RWPE2 (cell line): ENCODE measurements around the gene GATAD2A.
A peak's percentile ranks its signal among the peaks of the same experiment; 100 is the strongest.

ENCODE experiments used
- ATAC-seq: fragments of 200-7000 bp; cut with Tn5 transposase; 3 replicates; pipeline ENCODE4 v1.9.1; 2021; ENCODE audit warnings: low read depth
- DNase-seq: peaks from one replicate; pipeline ENCODE4 v3.0.0-alpha.2; 2020; ENCODE audit warnings: low spot score
- H3K27ac ChIP-seq: fragments of 450-650 bp; 2 replicates; pipeline ENCODE4 v1.5.1; 2017; ENCODE audit warnings: mild to moderate bottlenecking; ENCODE audit not compliant: poor library complexity, severe bottlenecking
- H3K27me3 ChIP-seq: fragments of 250-450 bp; sonication (Bioruptor Pico); 2 replicates; pipeline ENCODE4 v1.5.1; 2021; ENCODE audit warnings: mild to moderate bottlenecking, moderate library complexity; ENCODE audit not compliant: insufficient read depth, poor library complexity, severe bottlenecking
- H3K36me3 ChIP-seq: fragments of 250-450 bp; sonication (Bioruptor Pico); 2 replicates; pipeline ENCODE4 v1.5.1; 2020; ENCODE audit warnings: low read depth, mild to moderate bottlenecking, moderate library complexity
- H3K4me1 ChIP-seq: fragments of 250-450 bp; sonication (Bioruptor Pico); 2 replicates; pipeline ENCODE4 v1.5.1; 2021; ENCODE audit warnings: mild to moderate bottlenecking, moderate library complexity; ENCODE audit not compliant: insufficient read depth, poor library complexity, severe bottlenecking
- H3K4me3 ChIP-seq: fragments of 250-450 bp; sonication (Bioruptor Pico); 2 replicates; pipeline ENCODE4 v1.5.1; 2021; ENCODE audit warnings: mild to moderate bottlenecking, moderate library complexity; ENCODE audit not compliant: severe bottlenecking
- H3K9me3 ChIP-seq: fragments of 250-450 bp; sonication (Bioruptor Pico); 2 replicates; pipeline ENCODE4 v1.5.1; 2021; ENCODE audit warnings: mild to moderate bottlenecking, moderate library complexity; ENCODE audit not compliant: severe bottlenecking
- TF ChIP-seq, protein P1 (sequence below): fragments of 450-650 bp; IDR thresholded peaks from one replicate; pipeline ENCODE4 v1.5.1; 2017; ENCODE audit warnings: mild to moderate bottlenecking, moderate library complexity; ENCODE audit not compliant: poor library complexity, severe bottlenecking

The GATAD2A gene

DNA sequence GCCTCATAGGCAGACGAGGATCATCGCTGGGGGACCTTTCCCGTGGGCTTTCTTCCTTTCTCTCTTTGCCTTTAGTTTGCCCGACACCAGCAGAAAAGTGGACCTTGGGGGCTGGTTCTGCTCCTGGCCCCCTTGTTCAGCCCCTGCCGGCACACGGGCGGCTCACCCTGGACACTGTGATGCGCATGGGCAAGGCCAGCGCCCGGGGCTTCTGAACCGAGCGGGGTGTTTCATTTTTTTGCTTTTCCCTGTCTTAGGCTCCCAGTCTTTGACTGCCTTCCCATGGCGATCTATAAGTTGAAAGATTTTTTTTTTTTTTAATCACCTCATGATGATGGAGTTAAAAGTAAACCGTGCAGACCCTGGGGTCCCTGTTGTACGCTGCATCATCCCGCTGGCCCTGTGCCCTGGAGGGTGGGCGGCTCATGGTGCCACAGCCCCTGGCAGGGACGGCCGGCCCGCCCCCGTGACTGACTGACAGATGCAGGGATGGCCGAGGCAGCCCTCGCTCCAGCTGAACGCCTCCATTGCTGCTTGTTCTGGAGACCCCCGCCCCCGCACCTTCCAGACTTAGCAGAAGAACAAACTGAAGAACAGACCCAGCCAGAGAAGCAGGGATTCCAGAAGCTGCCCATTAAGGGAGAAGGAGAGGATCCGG lies 100.3 kb downstream of the GATAD2A start:
- DNase-seq (no peak), ATAC-seq (no peak)
- Histone ChIP-seq H3K27me3 (no peaks in the 10 kb centered on the region), H3K27ac (no peak overlapping the region), H3K9me3 (no peaks in the 10 kb centered on the region), H3K4me1 (no peaks in the 10 kb centered on the region), H3K36me3 (peaks cover 37% of the 10 kb centered on the region), H3K4me3 (no peak overlapping the region)
- TF ChIP-seq, protein P1, sequence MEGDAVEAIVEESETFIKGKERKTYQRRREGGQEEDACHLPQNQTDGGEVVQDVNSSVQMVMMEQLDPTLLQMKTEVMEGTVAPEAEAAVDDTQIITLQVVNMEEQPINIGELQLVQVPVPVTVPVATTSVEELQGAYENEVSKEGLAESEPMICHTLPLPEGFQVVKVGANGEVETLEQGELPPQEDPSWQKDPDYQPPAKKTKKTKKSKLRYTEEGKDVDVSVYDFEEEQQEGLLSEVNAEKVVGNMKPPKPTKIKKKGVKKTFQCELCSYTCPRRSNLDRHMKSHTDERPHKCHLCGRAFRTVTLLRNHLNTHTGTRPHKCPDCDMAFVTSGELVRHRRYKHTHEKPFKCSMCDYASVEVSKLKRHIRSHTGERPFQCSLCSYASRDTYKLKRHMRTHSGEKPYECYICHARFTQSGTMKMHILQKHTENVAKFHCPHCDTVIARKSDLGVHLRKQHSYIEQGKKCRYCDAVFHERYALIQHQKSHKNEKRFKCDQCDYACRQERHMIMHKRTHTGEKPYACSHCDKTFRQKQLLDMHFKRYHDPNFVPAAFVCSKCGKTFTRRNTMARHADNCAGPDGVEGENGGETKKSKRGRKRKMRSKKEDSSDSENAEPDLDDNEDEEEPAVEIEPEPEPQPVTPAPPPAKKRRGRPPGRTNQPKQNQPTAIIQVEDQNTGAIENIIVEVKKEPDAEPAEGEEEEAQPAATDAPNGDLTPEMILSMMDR: no peak

DNA sequence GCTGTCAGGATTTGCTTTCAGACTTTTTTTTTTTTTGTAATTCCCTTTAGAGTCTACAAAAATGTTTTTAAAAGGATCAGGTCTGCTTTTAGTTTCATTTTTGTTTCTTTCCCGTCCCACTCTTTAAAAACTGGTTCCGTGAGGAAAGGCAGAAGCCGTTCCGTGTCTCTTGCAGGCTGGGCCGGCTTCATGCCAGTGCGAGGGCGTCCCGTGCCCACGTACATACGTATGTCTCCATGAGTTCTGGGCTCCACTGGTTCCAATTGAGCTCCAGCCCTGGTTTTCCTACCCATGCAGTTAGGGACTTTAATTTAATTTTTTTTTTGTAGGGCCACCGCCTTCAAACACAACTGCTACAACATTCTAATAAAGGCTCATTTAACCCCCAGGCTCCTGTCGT lies 101.1 kb downstream of the GATAD2A start:
- DNase-seq (no peak), ATAC-seq (no peak)
- H3K4me1 ChIP-seq: no peaks in the 10 kb centered on the region
- no peak overlapping the region for H3K4me3 ChIP-seq
- H3K9me3 ChIP-seq: no peaks in the 10 kb centered on the region
- TF ChIP-seq, protein P1: no peak
- no peak overlapping the region for H3K27ac ChIP-seq
- H3K36me3 ChIP-seq: peaks cover 29% of the 10 kb centered on the region
- H3K27me3 ChIP-seq: no peaks in the 10 kb centered on the region

DNA sequence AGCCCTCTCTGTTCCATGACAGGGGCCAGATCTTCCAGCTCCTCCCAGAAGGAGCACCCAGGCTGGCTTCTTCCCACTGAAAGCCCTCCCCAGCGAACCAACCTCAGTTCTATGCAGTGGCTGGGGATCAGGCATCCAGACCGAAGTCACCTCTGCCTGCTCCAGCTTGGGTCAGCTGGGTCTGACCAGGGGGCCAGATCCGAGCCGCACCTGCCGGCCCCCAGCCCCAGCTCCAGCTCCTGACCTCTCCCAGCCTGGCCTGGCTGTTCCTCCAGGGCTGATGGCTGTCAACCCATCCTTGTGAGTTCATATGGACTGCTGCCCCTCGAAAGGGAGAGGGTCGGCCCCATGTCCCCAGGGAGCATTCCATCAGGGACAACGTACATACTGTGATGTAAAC lies 101.9 kb downstream of the GATAD2A start:
- DNase-seq: no peak
- H3K27me3 ChIP-seq: no peaks in the 10 kb centered on the region
- H3K9me3 ChIP-seq: no peaks in the 10 kb centered on the region
- no peak for ATAC-seq
- H3K4me3 ChIP-seq: no peak overlapping the region
- TF ChIP-seq, protein P1: no peak
- peaks cover 22% of the 10 kb centered on the region for H3K36me3 ChIP-seq
- H3K4me1 ChIP-seq: no peaks in the 10 kb centered on the region
- H3K27ac ChIP-seq: no peak overlapping the region

DNA sequence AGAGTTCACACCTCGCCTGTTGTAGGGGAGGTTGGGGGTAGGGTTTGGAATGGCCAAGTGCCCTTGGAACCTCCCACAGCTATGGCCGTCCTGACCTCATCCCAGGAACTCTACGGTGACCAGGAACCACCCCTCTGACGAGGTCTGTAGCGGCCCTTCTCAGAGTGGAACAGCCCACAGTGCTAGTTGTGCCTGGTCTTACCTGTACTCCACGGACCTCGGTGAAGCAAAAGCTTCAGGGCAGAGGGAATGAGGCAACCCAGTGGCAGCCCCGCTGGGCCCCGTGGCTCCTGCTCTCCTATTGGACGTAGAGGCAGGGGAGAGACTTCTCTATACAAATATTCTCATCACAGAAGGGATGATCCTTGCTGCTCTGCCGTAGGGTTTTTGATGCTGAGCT lies 102.7 kb downstream of the GATAD2A start:
- Histone ChIP-seq H3K36me3 (peaks cover 15% of the 10 kb centered on the region), H3K4me1 (no peaks in the 10 kb centered on the region), H3K27me3 (no peaks in the 10 kb centered on the region), H3K9me3 (no peaks in the 10 kb centered on the region), H3K4me3 (no peak overlapping the region), H3K27ac (no peak overlapping the region)
- DNase-seq: no peak
- TF ChIP-seq, protein P1: no peak
- no peak for ATAC-seq

DNA sequence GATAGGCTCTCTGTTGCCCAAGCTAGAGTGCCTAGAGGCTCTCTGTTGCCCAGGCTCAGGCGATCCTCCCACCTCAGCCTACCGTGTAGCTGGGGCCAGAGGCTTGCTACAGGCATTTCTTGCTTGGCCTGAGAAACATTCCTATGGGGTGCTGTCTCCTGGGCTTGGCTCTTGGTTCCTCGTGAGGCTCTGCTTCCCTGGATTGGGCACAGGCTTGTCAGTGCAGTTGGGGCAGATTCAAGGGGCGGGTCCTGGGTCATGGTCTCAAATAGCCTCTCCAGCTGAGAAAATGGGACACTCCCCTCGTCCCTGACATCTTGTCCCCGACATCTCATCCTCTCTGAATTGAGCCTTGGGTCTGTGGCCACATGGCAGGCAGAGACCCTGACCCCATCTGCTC lies 105.0 kb downstream of the GATAD2A start:
- no peak overlapping the region for H3K27ac ChIP-seq
- no peaks in the 10 kb centered on the region for H3K4me1 ChIP-seq
- peaks cover 5% of the 10 kb centered on the region; the same call in 1 of the 2 replicates for H3K36me3 ChIP-seq
- ATAC-seq: peak; percentile 32; the same call in 2 of the 3 replicates
- H3K9me3 ChIP-seq: peaks cover 2% of the 10 kb centered on the region
- TF ChIP-seq, protein P1: no peak
- DNase-seq: no peak
- H3K27me3 ChIP-seq: no peaks in the 10 kb centered on the region
- no peak overlapping the region for H3K4me3 ChIP-seq
